ENCODE measurements around the gene PABPC4L.
"Not testable (repeated sequence)": the region's sequence is repeated elsewhere in the genome, so short reads cannot be mapped to it uniquely, and the experiment has no call there.

Gene PABPC4L

DNA sequence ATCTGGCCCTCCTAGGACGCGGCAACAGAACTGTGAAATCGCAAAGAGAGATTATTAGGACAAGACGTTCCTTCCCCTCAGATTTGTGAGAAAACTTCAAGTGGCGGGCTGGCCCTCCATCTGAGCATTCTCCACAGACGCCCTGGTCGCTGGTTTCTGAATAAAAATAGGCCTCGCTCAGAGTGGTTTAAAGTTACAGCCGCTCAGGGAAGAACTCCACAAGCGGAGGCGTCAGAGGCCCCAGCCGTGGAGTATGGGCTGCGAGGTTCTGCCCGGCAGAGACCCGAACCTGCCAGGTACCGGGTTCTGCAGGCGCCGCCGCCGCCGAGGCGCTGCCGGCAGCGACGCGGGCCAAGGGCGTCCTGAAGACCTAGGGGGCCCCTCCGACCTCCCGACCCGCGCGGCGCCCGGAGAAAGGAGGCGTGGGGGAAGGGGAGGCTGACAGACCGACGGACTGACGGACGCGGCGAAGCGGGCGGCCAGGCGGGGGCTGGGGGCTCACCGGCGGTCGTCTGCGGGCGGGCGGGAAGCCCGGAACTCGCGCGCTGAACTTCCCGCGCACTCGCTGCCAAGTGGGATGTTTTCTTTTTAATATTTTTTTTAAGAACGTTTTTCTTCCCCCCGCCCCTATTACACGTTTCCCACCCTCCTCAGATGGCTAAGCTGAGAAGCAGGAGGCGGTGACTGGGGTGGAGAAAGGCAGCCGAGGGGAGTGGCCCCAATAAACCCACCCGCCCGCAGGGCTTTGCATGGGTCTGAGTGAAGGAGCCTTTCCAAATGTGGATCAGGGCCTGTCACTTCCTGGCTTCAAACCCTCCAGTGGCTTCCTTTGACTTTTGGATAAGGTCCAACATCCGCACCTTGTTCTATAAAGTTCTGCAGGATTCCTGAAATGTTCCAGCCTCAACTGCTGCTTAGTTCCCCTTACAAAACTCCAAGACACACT is at the start of gene PABPC4L:
PABPC4L (minus strand) TSS at position 574 of the 946 bp plus-strand sequence. CDS start 770 bp downstream, outside the sequence.
- H3K4me3 ChIP-seq (replicated peaks; ENCODE audit: low read depth, low read length): peak within 1 kb of the TSS; percentile 58
- TF ChIP-seq, protein P1, sequence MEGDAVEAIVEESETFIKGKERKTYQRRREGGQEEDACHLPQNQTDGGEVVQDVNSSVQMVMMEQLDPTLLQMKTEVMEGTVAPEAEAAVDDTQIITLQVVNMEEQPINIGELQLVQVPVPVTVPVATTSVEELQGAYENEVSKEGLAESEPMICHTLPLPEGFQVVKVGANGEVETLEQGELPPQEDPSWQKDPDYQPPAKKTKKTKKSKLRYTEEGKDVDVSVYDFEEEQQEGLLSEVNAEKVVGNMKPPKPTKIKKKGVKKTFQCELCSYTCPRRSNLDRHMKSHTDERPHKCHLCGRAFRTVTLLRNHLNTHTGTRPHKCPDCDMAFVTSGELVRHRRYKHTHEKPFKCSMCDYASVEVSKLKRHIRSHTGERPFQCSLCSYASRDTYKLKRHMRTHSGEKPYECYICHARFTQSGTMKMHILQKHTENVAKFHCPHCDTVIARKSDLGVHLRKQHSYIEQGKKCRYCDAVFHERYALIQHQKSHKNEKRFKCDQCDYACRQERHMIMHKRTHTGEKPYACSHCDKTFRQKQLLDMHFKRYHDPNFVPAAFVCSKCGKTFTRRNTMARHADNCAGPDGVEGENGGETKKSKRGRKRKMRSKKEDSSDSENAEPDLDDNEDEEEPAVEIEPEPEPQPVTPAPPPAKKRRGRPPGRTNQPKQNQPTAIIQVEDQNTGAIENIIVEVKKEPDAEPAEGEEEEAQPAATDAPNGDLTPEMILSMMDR (IDR thresholded peaks at IDR 0.05; ENCODE audit: low read length, missing control alignments): no peak
- peak; percentile 75 for DNase-seq (ENCODE audit: low read depth)

- TF ChIP-seq, protein P1 (IDR thresholded peaks at IDR 0.05; ENCODE audit: low read length, missing control alignments): no peak
- DNase-seq (ENCODE audit: low read depth): no peak
- H3K4me3 ChIP-seq (replicated peaks; ENCODE audit: low read depth, low read length): no peak overlapping the region
These were observed 49.7 kb upstream of the PABPC4L start for GRCh38 chr4:134251322-134251721.

- no peak for DNase-seq (ENCODE audit: low read depth)
- H3K4me3 ChIP-seq (replicated peaks; ENCODE audit: low read depth, low read length): no peak overlapping the region
- TF ChIP-seq, protein P1 (IDR thresholded peaks at IDR 0.05; ENCODE audit: low read length, missing control alignments): no peak
These were observed 42.4 kb upstream of the PABPC4L start for GRCh38 chr4:134243742-134244713.

- TF ChIP-seq, protein P1 (IDR thresholded peaks at IDR 0.05; ENCODE audit: low read length, missing control alignments): no peak
- no peak overlapping the region for H3K4me3 ChIP-seq (replicated peaks; ENCODE audit: low read depth, low read length)
- no peak for DNase-seq (ENCODE audit: low read depth)
These were observed 17.5 kb upstream of the PABPC4L start for GRCh38 chr4:134219043-134219442.

GRCh38 chr4:134216411-134216810 is 14.8 kb upstream of the PABPC4L start:
- no peak overlapping the region for H3K4me3 ChIP-seq (replicated peaks; ENCODE audit: low read depth, low read length)
- TF ChIP-seq, protein P1 (IDR thresholded peaks at IDR 0.05; ENCODE audit: low read length, missing control alignments): no peak
- DNase-seq (ENCODE audit: low read depth): peak; percentile 37

DNA sequence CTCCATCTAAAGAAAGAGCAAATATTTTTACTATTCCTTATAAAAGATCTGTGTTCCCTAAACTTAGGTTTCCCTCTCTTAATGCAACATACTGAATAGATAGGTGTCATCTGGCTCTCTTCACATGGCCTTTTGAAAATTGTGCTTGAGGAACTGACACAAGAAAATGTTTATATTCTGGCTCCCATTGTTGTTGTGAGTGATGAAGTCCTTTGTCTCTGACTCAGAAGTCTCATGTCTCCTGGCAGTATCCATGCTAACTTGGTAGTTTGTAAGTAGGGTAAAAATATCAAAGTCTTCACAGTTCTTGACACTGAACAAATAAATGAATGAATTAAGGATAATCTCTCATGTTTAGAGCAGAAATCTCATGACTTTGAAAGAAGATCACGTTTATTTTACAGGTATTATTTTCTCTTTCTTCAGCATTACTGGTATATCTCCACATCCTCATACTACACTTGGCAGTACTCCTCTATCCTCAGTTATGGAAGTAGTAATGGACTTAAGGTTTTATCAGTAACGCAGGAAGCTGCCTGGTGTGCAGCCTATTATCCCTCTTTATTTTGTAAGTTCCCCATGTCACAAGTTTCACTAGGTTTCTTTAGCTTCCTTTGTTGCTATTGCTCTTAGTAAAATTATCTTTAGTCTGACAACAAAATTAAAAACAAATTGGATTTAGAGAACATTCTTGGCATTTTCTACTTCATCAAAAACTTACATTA is 14.2 kb upstream of the PABPC4L start:
- peak; percentile 16 for DNase-seq (ENCODE audit: low read depth)
- no peak overlapping the region for H3K4me3 ChIP-seq (replicated peaks; ENCODE audit: low read depth, low read length)
- TF ChIP-seq, protein P1 (IDR thresholded peaks at IDR 0.05; ENCODE audit: low read length, missing control alignments): no peak

GRCh38 chr4:134207955-134208354 is 6.4 kb upstream of the PABPC4L start:
- DNase-seq (ENCODE audit: low read depth); H3K4me3 ChIP-seq (replicated peaks; ENCODE audit: low read depth, low read length): not testable (repeated sequence)

Data from fibroblast of pulmonary artery (primary cell).